Measurements from ENCODE around the gene MEGF10. TPM values are rescaled to one million over a fixed set of nuclear protein-coding genes. Genes with fewer than 3 reads are reported as not detected.
"Not testable (repeated sequence)": the region's sequence is repeated elsewhere in the genome, so short reads cannot be mapped to it uniquely, and the experiment has no call there.

MEGF10 gene
- total RNA-seq, 1 donor = under 0.01 TPM

DNA sequence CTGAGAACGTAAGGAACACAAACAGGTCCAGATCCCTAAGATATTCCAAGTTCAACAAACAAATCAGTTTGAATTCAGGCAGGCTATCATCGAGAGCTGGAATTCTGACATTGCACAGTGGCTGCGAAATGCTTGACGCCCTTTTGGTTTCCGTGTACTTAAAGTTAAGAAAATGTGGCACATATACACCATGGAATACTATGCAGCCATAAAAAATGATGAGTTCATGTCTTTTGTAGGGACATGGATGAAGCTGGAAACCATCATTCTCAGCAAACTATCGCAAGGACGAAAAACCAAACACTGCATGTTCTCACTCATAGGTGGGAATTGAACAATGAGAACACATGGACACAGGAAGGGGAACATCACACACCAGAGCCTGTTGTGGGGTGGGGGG, 17.7 kb downstream of the MEGF10 start:
- not testable (repeated sequence) for H3K27me3 ChIP-seq (ENCODE audit: insufficient read depth, low read length); H3K4me3 ChIP-seq (ENCODE audit: low read length); H3K4me1 ChIP-seq (ENCODE audit: insufficient read depth, low read length); H3K9me3 ChIP-seq (ENCODE audit: low read depth, low read length)

DNA sequence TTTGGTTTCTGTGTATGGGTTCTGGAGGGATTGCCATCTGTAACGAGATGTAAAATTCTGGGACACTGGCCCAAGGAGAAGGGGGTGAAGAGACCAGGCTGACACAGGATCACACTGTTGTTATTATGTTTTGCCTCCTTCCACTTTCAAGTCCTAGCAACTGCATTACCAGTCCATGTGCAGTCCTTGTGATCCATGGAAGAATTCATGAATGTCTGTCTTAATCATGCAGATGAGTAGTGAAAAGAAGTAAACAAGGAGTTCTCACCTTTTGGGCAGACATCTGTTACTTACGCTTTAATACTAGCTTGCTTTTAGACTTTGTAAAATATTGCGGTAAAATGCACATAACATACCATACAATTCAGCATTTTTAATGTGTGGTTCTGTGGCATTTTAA, 18.3 kb downstream of the MEGF10 start:
- Histone ChIP-seq H3K9me3 (ENCODE audit: low read depth, low read length) (no peaks in the 10 kb centered on the region), H3K4me3 (ENCODE audit: low read length) (no peak overlapping the region), H3K27me3 (ENCODE audit: insufficient read depth, low read length) (no peaks in the 10 kb centered on the region), H3K4me1 (ENCODE audit: insufficient read depth, low read length) (no peaks in the 10 kb centered on the region)

DNA sequence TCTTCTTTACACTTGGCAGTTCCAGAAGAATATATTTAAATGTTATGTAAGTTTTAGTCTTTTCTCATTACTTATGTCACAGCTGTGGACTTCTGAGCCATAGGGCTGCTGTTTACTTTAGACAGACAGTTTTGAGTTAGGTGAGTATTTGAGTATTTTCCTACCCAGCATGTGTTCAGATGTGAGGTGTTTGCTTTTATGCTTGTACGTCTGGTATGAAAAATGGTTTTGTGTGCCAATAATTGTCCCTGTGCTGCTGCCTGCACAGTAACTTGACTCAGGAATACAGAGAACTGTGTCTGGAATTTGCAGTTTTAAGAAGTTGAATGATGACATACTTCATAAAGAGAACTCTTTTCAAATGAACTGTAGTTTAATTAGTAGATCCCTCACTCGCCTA, 20.8 kb downstream of the MEGF10 start:
- no peaks in the 10 kb centered on the region for H3K4me1 ChIP-seq (ENCODE audit: insufficient read depth, low read length)
- no peak overlapping the region for H3K4me3 ChIP-seq (ENCODE audit: low read length)
- no peaks in the 10 kb centered on the region for H3K27me3 ChIP-seq (ENCODE audit: insufficient read depth, low read length)
- no peaks in the 10 kb centered on the region for H3K9me3 ChIP-seq (ENCODE audit: low read depth, low read length)

DNA sequence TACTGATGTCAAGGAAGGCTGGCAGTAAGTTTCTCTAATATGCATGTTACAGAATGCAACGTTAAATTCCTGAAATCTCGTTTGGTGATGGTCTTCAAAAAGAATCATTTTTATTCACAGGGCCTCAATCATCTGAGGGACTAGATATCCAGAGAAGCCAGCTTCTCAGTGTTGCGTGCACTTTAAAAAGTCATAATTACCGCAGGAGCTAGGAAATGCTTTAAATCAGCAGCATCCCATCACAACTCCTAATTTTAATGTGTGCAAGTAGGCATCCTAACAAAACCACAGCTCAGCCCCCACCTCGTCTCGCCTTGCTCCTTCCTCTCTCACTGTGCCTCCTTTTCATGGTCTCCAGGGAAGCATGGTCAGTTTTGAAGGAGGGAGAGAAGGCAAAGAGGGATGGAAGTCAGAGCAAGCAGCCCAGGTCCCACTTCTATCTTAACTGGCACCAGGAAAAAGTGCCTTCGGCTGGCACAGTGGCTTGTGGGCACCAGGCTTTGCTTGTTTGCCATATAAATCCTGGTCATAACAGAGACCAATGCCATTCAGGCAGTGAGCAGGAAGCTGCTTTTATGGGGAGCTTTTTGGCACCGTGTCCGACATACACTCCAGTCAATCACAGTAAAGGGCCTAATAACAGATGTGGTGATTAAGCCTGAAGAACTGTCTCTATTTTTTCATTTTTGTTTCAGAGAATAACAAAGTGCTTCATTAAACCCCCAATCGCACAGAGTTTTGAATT, 21.4 kb downstream of the MEGF10 start:
- Histone ChIP-seq H3K27me3 (ENCODE audit: insufficient read depth, low read length) (no peaks in the 10 kb centered on the region), H3K4me1 (ENCODE audit: insufficient read depth, low read length) (no peaks in the 10 kb centered on the region), H3K4me3 (ENCODE audit: low read length) (no peak overlapping the region), H3K9me3 (ENCODE audit: low read depth, low read length) (no peaks in the 10 kb centered on the region)

DNA sequence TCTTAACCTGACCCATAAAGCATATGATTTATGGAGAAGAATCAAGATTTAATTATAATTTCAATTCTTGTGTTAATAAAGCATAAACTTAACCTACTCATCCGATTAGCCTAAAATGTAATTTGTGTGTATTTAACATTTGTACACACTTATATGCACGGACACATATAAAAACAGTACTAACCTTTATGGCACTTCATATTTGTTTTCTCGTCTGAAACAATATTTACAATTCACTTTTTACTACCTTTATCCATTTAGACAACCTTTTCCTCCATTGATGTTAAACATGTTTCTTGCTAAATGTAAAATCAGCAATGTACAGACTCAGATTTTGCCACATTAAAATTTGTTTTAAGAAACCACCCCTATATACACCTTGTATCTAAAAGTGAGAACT, 22.8 kb downstream of the MEGF10 start:
- H3K9me3 ChIP-seq (ENCODE audit: low read depth, low read length) = no peaks in the 10 kb centered on the region
- H3K27me3 ChIP-seq (ENCODE audit: insufficient read depth, low read length) = no peaks in the 10 kb centered on the region
- H3K4me3 ChIP-seq (ENCODE audit: low read length) = no peak overlapping the region
- H3K4me1 ChIP-seq (ENCODE audit: insufficient read depth, low read length) = no peaks in the 10 kb centered on the region

DNA sequence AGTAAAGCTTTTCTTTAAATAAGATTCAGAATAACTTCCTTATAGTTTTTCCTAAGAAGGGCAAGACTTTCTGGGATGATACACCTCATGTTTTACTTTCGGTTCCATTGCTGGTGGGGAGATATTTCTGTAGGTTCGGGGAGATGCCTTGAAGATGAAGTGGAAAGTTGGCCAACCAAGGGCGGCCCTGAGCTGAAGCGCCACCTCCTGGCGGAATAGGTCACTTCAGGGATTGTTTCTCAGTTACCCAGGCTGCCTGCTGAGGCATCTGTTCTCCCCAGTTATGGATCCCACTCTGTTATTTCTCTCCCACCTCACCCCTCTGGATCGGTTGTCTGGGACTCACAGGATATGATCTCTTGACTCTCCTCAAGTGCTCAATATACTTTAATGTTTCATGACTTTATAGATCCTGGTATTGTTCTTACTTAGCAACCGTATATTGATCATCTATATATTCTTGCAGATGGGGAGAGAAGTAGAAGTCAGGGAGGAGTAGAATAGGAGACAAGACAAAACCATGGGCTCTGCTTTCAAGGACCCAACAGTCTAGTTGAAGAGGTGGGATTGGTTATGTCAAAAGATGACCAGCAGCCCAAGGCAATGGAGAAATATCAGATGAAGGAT, 23.4 kb downstream of the MEGF10 start:
- H3K9me3 ChIP-seq (ENCODE audit: low read depth, low read length) = no peaks in the 10 kb centered on the region
- H3K4me3 ChIP-seq (ENCODE audit: low read length) = no peak overlapping the region
- H3K4me1 ChIP-seq (ENCODE audit: insufficient read depth, low read length) = no peaks in the 10 kb centered on the region
- no peaks in the 10 kb centered on the region for H3K27me3 ChIP-seq (ENCODE audit: insufficient read depth, low read length)

DNA sequence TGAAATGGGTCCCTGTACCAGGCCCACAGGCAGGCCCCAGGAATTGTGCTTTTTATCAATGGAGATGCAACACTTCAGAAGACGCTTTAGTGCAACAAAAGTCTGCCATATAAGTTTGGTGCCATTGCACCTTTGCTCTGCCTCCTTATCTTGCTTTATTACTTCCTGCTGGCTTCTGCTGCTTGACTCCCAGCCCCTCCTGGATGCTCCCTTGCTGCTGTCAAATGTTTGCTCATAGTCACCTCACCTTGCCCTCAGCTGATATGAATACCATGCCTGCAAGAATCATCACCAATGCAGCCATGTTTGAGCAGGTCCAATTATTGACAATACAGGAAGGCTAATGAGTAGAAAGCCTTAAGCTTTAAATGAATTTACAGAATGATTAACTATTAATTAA, 25.4 kb downstream of the MEGF10 start:
- Histone ChIP-seq H3K4me3 (ENCODE audit: low read length) (no peak overlapping the region), H3K27me3 (ENCODE audit: insufficient read depth, low read length) (no peaks in the 10 kb centered on the region), H3K9me3 (ENCODE audit: low read depth, low read length) (no peaks in the 10 kb centered on the region), H3K4me1 (ENCODE audit: insufficient read depth, low read length) (peaks cover 4% of the 10 kb centered on the region)

DNA sequence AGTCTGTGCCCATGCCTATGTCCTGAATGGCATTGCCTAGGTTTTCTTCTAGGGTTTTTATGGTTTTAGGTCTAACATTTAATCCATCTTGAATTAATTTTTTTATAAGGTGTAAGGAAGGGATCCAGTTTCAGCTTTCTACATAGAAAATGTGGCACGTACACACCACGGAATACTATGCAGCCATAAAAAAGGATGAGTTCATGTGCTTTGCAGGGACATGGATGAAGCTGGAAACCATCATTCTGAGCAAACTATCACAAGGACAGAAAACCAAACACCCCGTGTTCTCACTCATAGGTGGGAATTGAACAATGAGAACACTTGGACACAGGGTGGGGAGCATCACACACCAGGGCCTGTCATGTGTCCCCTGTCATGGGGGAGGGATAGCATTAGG, 26.8 kb downstream of the MEGF10 start:
- H3K4me3 ChIP-seq (ENCODE audit: low read length); H3K27me3 ChIP-seq (ENCODE audit: insufficient read depth, low read length); H3K4me1 ChIP-seq (ENCODE audit: insufficient read depth, low read length); H3K9me3 ChIP-seq (ENCODE audit: low read depth, low read length): not testable (repeated sequence)

DNA sequence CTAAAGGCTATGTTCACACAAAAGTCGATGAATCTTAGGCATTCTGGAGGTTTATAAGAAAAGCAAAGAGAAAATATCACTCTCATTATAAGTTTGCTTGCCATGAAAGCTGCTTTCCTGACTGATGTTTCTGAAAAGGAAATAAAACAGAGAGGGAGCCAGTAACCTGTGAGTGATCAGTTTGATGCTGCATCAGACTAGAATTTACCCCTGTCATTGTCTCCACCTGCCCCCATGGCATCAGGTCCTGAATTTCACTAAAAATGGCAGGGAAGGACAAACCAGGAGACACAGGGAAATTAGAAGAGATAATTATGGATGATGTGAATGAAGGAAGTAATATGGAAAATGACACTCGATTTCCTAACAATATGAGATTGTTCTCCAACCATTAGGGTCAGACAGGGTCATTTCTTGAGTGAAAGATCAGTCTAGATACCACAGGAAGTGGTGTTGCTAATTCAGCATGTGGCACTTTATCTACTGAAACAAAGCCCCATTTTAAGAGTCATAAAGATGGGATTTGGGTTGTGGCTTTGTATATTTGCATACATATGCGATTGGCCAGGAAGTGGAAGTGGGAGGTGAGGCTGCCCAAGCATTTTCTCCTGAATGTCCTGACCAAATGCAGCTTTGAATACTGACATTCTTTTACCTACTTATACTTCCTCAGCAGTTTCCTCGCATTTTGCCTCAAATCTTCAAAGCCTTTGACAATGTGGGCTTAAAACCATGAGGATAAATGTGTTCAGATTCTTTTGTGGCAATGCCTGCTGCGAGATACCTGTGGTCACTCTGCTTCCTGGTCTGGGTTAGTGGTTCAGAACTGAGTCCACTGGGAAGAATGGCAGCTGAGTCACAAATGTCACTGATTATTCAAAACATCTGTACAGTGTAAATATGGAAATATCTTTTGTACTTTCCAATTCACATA, 29.7 kb downstream of the MEGF10 start:
- no peak overlapping the region for H3K4me3 ChIP-seq (ENCODE audit: low read length)

DNA sequence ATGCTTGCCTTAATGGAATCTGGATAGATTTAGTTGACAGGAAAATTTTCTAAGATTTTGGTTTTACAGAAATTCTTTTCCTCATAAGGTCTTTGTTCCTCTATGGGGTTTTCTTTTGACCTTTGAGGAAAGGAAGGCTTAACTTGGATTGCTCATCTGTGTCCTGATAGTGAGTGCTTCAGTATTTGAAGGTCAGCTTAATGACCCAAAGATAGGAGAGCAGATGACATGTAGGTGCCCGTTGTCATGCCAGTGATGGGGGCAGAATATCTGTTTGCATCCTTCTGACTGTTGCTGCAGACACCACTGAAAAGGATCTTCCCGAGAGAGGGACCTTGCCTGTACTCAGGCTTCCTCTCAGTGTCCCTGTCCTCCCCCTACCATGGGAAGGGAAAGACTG, 30.9 kb downstream of the MEGF10 start:
- Histone ChIP-seq H3K9me3 (ENCODE audit: low read depth, low read length) (no peaks in the 10 kb centered on the region), H3K4me1 (ENCODE audit: insufficient read depth, low read length) (peaks cover 4% of the 10 kb centered on the region), H3K4me3 (ENCODE audit: low read length) (no peak overlapping the region), H3K27me3 (ENCODE audit: insufficient read depth, low read length) (no peaks in the 10 kb centered on the region)

More for the DNA sequence above, 29.7 kb downstream of the MEGF10 start:
- peaks cover 4% of the 10 kb centered on the region for H3K4me1 ChIP-seq (ENCODE audit: insufficient read depth, low read length)
- H3K9me3 ChIP-seq (ENCODE audit: low read depth, low read length) = no peaks in the 10 kb centered on the region
- H3K27me3 ChIP-seq (ENCODE audit: insufficient read depth, low read length) = no peaks in the 10 kb centered on the region

DNA sequence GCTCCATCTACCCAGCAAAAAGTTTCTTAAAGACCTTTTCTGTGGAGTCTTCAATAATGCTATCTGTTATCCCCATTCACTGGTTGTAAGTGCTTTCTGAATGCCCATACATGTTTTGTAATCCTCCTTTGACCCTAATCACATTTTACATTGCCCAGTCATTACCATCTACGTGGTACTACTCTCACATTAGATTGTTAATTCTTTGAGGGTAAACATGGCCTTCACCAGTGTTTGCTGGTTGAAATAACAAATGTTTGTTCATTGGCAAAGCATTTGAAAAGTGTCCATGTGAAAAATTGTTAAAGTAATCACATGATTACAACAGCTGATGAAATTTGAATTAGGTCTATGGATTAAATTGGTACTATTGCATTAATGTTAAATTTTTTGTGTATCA, 31.8 kb downstream of the MEGF10 start:
- no peaks in the 10 kb centered on the region for H3K27me3 ChIP-seq (ENCODE audit: insufficient read depth, low read length)
- H3K4me1 ChIP-seq (ENCODE audit: insufficient read depth, low read length) = peaks cover 4% of the 10 kb centered on the region
- no peaks in the 10 kb centered on the region for H3K9me3 ChIP-seq (ENCODE audit: low read depth, low read length)
- no peak overlapping the region for H3K4me3 ChIP-seq (ENCODE audit: low read length)

DNA sequence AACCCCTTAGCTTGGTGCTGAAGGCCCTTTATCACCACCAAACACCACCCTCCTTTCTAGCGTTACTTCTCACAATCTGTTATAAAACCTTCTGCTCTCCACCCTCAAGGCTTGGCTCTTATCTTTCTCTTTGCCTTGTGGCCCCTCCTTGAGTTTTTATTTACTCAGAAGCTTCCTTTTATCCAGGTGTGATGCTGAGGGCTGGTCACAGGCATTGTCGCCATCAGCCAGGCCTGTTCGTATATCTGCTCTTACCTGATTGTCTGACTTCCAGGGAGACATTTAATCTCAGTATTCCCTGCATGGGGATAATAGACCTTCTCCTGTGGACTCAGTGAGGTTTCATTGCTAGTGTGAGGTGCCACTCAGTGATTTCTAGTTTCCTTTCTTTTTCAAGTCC, 34.2 kb downstream of the MEGF10 start:
- no peaks in the 10 kb centered on the region for H3K27me3 ChIP-seq (ENCODE audit: insufficient read depth, low read length)
- peaks cover 4% of the 10 kb centered on the region for H3K4me1 ChIP-seq (ENCODE audit: insufficient read depth, low read length)
- H3K9me3 ChIP-seq (ENCODE audit: low read depth, low read length) = no peaks in the 10 kb centered on the region
- H3K4me3 ChIP-seq (ENCODE audit: low read length) = no peak overlapping the region

DNA sequence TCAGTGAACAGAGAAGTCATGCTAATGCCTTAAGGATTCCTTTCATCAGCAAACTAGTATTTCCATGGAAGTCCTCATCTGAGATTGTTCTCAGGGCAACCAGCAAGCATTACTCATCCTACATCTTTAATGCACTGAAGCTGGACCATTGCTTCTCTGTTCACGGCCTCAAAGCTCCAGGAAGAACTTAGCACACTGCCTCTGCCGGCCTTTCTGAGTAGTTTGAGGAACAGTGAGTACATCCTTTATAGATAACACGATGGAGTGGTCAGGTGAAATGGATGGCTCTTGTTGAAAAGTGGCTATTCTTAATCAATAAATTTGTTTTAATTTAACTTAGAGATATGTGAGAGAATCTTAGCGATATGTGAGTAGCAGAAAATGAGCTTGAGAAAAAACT, 35.8 kb downstream of the MEGF10 start:
- H3K27me3 ChIP-seq (ENCODE audit: insufficient read depth, low read length) = peaks cover 7% of the 10 kb centered on the region
- no peak overlapping the region for H3K4me3 ChIP-seq (ENCODE audit: low read length)
- H3K9me3 ChIP-seq (ENCODE audit: low read depth, low read length) = no peaks in the 10 kb centered on the region
- no peaks in the 10 kb centered on the region for H3K4me1 ChIP-seq (ENCODE audit: insufficient read depth, low read length)

DNA sequence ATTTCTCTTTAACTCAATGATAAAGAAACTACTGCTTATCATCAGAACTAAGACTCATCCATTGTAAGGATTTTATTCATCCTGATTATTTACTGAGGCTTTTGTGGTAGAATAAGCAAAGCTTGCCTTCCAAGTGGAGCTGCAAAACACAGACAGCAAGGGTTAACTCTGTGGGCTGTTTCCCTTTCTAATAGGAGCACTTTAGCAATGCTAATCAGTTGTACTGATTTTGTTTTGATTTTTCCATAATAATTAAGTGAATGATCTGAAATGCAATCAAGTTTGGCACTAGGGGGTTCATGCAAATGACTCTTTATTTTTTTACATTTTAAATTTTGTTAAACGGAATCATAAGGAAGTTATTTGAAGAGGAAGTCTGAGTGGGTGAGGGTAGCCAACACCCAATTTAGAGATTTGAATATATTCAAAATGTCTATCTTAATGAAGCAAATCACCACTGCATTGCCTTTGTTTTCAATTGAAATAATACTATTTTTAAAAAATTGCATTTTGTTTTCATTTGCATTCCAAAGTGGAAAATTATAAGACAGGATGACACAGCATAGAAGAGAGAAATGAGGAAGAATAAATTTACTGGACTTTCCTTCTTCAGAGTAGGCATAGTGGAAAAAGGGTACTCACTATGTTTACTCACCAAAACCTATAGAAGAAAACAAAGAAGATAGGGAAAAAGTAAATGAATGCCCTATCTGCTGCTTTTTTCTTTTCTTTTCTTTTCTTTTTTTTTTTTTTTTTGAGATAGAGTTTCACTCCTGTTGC, 36.6 kb downstream of the MEGF10 start:
- H3K9me3 ChIP-seq (ENCODE audit: low read depth, low read length) = no peaks in the 10 kb centered on the region
- peaks cover 11% of the 10 kb centered on the region for H3K27me3 ChIP-seq (ENCODE audit: insufficient read depth, low read length)
- no peaks in the 10 kb centered on the region for H3K4me1 ChIP-seq (ENCODE audit: insufficient read depth, low read length)
- H3K4me3 ChIP-seq (ENCODE audit: low read length) = no peak overlapping the region

DNA sequence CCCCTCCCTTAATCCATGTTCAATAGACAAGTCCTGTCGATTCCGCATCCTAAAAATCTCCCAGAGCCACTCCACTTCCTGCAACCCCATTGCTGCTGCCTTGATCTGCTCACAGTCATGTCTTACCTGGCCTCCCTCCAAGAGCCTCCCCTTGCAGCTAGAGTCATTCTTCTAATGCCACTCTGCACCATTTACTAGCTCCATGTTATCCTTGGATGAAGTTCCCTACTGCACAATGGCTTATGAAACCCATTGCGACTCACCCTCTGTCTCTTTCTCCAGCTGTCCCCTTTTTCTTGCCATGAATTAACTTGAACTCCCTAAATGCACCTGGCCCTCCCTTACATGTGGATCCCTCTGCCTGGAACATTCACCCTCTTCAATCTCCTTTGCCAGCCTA, 39.5 kb downstream of the MEGF10 start:
- H3K4me3 ChIP-seq (ENCODE audit: low read length) = no peak overlapping the region
- peaks cover 11% of the 10 kb centered on the region for H3K27me3 ChIP-seq (ENCODE audit: insufficient read depth, low read length)
- no peaks in the 10 kb centered on the region for H3K9me3 ChIP-seq (ENCODE audit: low read depth, low read length)
- no peaks in the 10 kb centered on the region for H3K4me1 ChIP-seq (ENCODE audit: insufficient read depth, low read length)
